GM18517 (cell line): ENCODE results near the gene KLF16.
A peak's percentile ranks its signal among the peaks of the same experiment; 100 is the strongest.
"Not testable (repeated sequence)": the region's sequence is repeated elsewhere in the genome, so short reads cannot be mapped to it uniquely, and the experiment has no call there.

Experiments used
- ATAC-seq: cut with Tn5 transposase; IDR thresholded peaks from one replicate; pipeline ENCODE4 v1.9.1; 2021; ENCODE audit warnings: mild to moderate bottlenecking, moderate library complexity; ENCODE audit not compliant: unreplicated experiment

Gene KLF16

DNA sequence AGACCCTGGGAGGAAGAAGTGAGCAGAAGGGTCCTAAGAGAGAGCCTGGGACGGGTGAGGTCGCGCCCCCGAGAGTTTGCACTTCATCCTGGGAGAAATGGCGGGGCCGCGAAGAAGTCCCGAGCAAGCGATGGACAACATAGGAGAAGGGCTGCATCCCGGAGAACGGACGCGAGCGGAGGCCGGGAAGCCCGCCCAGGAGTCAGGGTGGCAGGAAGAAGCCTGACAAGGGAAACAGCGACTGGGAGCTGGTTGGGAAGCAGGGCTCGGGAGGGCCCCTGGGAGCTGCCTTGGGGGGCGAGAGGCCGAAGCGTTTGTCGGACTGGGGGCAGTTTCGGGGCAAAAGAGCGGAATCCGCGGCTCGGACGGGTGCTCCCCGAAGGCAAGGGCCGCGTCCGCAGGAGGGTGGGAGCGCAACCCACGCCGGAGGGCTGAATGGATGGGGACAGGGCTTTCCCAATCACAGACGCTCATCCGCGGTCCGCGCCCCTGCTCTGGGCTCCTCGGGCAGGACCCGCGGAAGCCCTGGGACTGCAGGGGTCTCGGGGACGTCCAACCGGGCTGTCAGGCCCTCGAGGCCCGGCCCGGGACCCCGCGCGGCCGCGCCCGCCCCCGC, 21.4 kb upstream of the KLF16 start:
- ATAC-seq: no peak

DNA sequence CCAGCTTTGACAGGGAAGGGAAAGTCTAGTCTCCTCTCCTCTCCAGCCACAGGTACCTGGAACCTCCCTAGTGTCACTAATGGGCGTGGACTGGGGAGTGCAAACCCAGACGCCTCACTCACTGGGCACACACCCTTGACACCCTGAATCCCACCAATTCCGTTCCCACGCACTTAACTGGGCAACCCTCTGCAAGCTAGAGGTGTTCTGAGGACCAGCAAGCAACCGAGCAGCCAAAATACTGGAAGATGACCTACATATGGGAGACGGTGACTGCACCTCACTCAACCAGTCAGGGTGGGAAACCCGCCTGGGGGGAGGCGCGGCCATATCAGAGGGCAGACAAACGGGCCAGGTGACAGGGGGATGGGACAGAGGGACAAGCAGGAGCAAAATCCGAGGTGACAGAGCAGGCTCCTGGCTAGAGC, 20.9 kb upstream of the KLF16 start:
- no peak for ATAC-seq

DNA sequence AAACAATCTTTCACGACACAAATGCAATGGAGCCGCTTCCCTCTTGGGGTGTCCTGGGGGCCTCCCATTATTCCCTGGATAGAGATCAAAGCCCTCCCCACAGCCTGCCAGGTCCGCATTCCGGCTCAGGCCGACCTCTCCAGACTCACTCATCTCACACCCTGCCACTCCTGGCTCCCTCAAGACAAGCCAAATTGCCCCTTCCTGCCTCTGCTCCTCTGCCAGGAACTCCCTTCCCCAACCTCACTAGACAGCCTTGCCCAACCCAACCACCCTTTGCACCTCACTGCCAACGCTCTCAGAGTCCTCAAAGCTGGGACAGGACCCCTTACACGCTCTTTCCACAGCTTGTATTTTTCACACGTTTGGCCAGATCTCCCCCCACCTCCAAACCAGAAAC, 20.4 kb upstream of the KLF16 start:
- no peak for ATAC-seq

DNA sequence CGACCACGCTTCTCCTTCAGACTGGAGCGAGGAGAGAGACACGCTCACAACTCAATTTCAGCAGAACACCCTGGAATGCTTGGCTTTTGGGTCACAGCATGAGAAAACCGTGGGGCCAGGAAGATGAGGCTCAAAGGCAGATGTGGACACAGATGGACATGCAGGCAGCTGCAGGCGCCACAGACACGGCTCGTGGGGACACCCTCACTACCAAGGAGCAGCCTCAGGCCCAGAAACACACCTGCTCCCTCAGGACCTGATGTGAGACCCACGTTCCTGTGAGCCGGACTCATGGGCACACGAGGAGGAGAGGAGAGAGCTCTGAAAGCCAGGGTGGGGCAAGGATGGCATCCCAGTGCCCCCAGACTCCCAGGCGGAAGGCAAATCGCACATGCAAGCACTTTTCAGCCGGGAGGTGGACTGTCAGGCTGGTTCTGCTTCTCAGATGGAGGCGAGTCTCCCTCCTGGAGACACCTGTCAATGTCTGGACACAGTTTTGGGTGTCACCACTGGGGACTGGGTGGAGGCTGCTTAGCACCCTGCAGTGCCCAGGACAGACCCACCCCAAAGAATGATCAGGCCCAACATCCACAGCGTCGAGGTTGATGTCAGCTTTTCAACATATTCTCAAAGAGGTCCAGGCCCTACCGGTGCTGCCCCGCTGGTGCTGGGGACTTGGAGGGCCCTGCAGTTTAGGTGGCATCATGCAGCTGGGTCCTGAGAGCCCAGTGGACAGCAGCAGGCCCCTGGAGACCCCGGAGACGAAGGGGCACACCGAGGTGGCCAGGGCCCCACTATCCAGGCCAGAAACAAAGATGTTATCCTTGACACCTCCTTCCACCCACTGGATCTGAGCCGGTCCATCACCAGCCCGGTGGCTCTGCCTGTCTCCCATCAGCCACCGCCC, 19.7 kb upstream of the KLF16 start:
- no peak for ATAC-seq

DNA sequence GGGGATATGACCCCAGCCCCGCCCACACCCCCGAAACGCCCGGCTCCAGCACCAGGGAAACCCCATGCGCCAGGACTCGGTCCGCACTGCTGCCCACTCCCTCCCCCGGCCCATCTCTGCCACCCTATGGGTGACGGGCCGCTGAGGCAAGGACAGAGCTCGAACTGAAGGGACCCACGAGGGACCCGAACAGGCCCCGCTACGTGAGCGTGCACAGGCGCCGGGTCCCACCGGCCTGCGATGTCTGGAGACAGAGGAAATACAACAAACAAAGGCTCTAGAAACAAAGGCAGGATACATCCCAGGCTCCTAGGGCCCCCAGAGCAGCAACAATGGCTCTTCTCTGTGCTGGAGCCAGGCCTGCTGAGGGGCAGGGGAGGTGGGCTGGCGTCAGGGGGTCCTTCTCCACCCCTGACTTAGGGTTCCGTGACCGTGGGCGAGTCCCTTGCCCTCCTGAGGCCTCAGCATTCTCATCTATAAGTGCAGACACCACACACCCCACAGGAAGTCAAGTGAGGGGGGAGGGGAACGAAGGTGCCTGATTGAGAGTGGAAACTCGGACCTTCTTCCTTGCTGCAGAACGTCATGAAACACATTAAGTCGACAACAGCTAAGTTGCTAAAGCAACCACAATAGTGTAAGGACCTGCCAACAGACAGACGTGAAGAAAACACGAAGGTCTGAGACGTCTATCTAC, 18.9 kb upstream of the KLF16 start:
- ATAC-seq: no peak

DNA sequence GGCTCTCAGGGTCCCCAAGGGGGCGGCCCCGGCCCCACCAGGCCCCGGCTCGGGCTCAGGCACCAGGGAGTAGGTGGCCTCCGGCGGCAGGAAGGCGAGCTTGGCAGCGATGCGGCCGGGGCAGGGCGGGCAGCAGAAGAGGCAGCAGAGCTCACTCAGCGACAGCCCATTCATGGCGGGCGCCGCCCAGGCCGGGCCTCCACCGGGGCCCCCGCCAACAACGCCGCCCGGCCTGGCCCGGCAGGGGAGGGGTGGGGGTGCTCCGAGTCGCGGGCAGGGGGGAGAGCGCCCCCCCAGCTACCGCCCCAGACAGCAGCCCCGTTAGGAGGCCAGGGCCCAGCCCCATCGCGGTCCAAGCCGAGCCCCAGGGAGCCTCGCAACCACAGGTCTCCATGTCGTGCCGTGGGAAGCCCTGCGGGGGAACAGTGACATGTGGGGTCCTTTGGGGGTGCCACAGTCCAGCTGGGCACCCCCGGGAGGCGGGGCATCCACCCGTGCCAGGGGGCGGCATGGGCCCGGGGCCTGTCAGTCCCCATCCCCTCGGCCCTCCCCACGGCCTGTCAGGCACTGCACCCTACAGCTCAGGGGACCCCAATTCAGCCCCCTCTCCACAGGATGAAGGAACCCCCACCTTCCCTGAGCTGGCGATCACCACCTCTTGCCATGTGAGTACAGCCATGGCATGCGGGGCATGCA, 18.2 kb upstream of the KLF16 start:
- ATAC-seq: not testable (repeated sequence)

DNA sequence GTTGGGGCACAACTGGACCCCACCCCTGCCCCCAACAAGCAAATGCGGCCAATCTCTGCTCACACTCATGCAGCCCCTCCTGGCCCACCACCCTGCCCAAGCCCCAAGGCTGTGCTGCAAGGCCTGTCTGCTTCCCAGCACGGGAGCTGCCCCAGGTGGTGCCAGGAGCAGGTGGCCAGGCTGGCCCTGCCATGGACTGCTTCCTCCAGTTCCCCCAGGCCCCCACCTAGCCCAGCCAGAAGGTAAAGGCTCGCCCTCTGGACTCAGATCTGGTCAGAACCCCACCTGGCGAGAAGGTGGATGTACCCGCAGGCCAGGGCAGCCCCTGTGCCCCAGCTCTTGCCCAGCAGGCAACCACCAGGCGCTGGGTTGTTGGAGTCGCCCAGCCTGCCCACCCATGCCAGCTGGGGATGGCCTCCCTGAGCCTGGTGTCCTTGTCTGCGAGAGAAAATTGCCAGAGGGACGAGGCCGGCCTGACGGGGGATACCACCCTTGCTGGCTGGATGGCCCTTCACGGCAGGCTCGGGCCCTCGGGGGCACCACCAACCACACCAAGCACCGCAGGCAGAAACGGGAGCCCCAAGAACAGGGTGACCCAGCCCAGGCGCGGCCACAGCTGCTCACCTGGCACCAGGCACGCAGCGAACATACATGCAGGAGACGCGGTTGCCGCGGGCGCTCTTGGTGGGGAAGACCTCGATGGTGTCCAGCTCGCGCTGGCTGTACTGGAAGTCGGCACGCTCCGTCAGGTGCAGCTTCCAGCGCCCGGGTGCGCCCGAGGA, 17.4 kb upstream of the KLF16 start:
- no peak for ATAC-seq

DNA sequence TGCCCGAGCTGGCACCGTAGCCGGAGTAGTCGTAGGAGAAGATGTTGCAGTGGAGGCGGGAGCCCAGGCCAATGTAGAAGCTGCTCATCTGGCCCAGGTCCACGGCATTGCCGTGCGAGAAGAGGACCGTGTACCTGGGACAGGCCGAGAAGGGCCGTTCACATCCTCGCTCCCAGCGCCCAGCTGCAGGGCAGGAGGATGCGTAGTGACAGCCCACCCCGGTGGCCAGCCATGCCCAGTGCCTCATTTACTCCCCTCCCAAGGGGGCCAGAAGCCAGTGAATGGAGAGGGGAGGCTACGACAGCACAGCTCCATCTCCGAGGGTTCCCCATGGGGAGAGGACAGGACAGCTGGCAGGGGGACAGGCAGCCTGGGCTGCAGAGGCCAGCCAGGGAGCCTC, 16.6 kb upstream of the KLF16 start:
- ATAC-seq: not testable (repeated sequence)

DNA sequence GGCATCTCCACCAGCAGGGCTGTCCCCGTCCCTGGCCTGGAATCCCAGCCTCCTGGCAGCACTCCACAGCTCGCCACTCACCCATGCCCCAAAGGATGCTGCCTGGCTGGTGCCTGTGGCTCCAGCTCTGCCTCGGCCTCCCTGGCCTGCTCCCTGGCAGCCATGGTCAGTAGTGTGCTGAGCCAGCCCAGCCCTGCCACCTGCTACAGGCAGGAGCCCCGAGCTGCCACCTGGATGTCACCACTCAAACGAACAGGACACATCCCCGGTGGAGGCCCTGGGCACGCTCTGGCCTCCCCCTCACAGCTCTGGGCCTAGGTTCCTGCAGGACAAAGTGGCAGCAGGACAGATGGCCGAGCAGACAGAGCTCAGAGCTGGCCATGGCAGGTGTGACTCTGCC, 15.2 kb upstream of the KLF16 start:
- ATAC-seq: not testable (repeated sequence)

DNA sequence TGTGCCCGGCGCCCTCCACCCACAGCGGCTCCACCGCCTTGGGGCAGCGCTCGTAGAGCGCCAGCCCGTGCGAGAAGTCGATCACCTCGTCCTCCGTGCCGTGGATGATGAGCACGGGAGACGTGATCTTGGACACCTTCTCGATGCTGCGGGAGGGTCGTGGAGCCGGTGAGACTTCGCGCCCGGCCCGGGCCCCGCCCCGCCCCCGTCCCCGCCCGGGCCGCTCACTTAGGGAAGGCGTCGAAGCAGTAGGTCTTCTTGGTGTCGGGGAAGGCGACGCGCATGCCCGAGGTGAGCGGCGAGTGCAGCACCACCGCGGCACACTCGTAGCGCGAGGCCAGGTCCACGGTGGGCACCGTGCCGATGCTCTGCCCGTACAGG, 13.9 kb upstream of the KLF16 start:
- not testable (repeated sequence) for ATAC-seq

DNA sequence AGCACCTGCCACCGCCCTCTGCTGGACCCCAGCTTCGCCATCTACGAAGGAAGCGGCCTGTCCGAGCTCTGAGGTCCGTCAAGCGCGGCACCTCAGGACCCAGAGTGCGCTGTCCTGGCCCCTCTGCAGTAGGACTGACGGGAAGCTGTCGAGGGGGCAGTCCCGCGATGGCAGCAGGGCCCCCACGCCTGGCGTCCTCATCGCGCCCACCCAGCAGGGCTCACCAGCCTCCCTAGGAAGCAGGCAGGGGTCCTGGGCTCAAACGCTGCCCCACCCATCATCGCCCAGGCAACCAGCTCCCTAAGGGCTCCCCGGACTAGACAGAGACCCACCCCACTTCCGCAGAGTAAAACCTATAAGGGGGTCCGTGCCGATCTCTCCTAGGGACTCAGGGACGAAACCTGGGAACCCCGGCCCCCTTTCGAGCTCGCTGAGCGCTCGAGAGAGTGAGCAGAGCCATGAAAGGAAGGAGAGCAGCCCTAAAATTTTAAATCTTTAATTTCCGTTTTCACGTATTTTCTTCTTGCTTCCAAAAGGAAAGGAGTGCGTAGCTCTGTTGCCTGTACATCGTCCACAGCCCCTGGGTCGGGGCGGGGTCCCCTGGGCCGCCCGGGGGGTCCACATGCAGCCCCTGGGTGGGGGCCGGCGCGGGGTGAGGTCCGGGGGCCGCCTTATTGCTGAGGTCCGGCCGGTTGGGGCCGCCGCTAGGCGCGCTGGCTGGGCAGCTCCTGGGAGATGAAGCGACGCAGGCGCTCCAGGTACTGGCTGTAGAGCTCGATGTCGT, 13.3 kb upstream of the KLF16 start:
- ATAC-seq: not testable (repeated sequence)

DNA sequence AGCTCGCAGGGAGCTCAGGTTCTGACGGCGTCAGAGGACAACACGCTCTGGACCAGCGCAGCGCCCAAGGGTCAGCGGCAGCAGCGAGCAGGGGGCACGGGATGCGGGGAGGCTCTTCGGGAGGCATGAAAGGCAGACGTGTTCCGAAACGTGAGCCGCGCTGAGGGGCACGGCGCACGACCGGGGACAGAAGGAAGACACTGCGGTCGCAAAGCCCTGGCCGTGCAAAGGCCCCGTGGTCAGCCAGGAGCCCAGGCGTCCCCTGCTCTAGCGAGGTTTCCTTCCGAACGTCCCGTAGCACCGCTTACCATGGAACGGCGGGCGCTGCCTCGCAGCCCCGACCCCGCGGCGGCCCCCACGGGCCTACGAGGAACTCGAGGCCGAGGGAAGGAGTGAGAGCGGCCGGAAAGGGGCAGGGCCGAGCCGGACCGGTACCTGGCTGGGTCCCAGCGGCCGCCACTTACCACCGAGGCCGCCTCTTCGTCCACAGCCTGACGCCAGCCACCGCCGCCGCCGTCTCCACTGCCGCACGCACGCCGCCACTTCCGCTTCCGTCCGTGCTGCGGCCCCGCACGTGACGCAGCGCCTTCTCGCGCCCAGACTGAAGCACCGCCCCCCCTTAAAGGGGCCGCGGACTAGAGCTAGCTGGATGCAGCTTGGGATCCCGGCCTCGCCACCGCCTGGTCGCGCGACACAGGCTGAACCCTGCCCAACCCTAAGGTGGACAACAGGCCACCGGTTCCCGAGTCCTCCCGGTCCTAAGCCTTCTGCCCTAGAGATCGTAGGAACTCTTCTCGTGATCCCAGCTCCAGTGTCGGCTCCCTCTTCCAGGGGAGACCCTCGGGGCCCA, 12.5 kb upstream of the KLF16 start:
- peak; percentile 85 for ATAC-seq

DNA sequence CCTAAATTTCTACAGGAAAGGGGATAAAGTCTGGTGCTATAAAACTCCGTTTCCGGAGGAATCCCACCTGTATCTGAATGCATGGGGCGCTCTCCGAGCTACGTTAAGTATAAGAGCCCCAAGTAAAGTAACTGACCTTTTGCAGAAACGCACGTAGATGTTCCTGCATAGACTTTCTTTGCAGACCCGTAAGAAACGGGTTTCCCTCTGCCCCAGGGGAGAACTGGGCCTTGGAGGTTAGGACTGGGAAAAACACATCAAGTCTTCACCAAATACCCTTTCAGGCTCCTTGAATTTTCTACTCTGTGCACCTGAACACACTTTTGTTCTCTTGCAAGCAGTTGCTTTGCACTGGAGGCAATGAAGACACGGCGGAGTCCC, 11.9 kb upstream of the KLF16 start:
- not testable (repeated sequence) for ATAC-seq

DNA sequence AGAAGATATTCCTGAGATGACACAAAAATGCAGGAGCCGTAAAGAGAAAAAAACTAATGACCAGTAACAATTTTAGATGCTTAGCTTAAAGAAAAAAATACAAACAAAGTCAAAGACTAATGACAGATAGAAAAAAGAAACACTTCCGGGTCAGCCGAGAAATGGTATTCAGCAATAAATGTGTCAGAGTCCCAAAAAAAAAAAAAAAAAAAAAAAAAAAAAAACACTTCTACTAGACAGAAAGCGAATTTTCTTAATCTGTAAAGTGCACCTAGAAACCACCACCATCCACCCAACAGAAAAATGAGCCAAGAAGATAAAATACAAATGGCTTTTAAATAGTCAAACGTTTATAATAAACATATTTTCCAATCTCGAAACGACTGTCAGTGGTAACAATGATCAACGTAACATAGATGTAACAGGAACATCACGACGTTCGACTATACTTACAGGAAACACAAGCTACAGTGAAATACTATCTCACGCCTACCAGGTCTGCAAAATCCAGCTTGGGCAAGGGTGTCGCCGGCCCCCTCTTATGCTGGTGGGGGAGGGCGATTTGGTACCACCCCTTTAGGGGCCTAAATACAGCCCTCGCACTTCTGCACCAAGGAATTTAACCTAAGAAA, 11.3 kb upstream of the KLF16 start:
- no peak for ATAC-seq

DNA sequence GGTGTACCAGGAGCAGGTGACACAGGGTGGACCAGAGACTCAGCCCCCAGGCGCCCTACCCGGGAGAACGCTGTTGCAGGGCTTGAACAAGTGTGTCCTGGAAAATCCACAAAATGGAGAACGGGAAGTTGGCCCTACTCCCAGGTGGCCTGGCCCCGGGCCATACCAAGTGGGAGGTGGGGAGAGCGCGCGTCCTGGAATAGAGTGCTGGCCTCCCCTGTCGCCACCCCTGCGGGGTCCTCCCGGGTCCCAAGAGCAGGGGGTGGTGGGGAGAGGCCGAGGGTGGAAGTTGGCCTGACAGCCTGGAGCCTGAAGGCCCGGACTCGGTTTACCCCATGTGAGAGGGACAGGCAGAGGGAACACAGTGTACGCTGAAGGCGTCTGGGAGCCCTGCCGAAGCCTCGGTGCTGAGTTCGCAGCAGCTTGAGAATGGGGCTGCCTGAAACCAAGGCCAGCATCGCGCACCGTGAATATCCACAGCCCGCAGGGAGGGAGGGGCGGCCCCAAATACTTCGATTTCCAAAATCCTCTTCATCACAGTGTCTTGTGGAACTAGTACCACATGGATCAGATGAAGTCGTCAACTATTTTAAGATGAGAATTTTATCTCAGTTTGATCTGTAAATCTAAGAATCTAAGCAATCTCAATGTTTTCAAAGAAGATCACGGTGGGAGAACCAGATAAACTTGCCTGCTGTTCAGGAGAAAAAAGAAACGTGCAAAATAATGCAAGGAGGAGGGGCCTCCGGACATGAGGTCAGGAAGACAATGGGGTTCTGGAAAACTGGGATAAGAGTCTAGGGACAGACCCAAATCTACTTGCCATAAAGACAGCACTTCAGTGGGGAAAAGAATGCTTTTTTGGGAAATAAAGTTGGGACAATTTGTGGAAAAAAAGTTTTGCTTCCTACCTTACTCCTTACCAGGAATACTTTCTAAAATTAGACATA, 10.4 kb upstream of the KLF16 start:
- no peak for ATAC-seq

DNA sequence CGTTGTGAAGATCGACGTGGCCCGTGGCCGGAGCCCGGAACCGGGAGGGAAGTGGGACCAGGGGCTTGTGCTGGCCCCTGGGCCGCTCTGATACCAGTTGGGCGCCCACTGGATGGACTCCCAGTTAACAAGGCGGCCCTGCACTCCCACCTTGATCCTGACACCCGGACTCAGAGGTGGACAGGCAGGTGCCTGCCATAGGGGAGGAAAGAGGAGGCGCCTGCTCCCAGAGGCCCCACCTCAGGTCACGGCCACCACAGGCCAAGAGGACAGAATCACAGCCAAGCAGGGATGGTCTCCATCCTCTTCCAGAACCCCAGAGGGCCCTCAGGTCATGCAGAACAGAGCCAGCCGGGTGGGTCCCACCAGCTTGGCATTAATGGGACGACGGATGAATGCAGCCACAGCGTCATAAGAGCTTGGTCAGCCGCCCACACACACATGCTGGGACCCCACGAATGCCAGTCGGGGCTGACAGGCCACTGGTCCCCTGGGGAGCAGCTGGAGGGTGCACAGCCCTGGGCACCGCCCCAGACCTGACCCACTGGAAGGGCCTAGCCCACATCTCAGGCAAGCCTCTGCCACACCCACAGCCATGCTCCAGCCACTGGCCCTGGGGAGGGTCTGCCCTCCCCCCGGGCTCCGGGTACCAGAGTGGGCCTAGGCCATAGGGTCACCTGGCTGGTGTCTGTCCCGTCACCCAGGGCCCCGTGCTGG, 9.6 kb upstream of the KLF16 start:
- ATAC-seq: no peak

DNA sequence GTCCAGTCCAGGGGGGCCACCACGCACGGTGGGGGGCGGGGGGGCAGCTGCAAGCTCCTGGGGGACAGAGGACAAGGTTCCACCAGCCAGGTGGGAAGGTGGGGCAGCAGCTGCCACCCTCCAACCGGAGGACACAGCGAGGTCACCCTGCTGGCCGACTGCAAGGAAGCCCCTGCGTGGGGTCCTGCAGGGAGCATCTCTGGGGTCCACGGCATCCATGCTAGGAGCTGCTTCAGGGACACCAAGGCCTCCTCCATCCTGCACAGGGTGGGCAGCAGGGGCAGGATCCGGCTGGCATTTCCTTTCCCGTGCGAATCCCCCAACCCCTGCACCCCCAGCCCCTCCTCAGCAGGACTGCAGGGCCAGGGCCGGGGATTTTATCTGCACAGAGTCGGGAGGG, 8.3 kb upstream of the KLF16 start:
- ATAC-seq: no peak
